H1 (cell line): Measurements from ENCODE around the gene EGR1. TPM values are rescaled to one million over a fixed set of nuclear protein-coding genes. Genes with fewer than 3 reads are reported as not detected.

ENCODE experiments used
- BCL11A ChIP-seq, 2 experiments: IDR thresholded peaks; one replicate each; pipeline ENCODE4 v1.6.1; 2011; ENCODE audit warnings: low read depth in 2 of 2, low read length in 2 of 2, mild to moderate bottlenecking in 2 of 2
- CEBPB ChIP-seq: IDR thresholded peaks from 2 replicates; pipeline ENCODE4 v1.6.1; 2012; ENCODE audit warnings: low read depth, low read length
- CREB1 ChIP-seq: IDR thresholded peaks from 2 replicates; pipeline ENCODE4 v1.6.1; 2012; ENCODE audit warnings: inconsistent platforms
- CTBP2 ChIP-seq: IDR thresholded peaks from 2 replicates; pipeline ENCODE4 v1.7.0; 2011; ENCODE audit warnings: borderline replicate concordance, mild to moderate bottlenecking, moderate library complexity, mixed read lengths, low read length; ENCODE audit not compliant: insufficient read depth, insufficient read length
- CTCF ChIP-seq, 3 experiments: IDR thresholded peaks; 1 replicate in 2 of 3; 2 replicates in 1 of 3; pipeline versions ENCODE4 v1.5.1 to v1.6.1; 2011; ENCODE audit warnings: low read length in 3 of 3, mild to moderate bottlenecking in 3 of 3, inconsistent platforms in 2 of 3, low read depth in 1 of 3, moderate library complexity in 1 of 3; ENCODE audit not compliant: insufficient read depth in 1 of 3; ENCODE audit errors: control extremely low read depth in 1 of 3
- E2F6 ChIP-seq: IDR thresholded peaks from 2 replicates; pipeline ENCODE4 v1.6.1; 2012; ENCODE audit warnings: inconsistent platforms
- EGR1 ChIP-seq: IDR thresholded peaks from 2 replicates; pipeline ENCODE4 v1.6.1; 2011; ENCODE audit warnings: low read depth, low read length, borderline replicate concordance
- FOSL1 ChIP-seq: IDR thresholded peaks from 2 replicates; pipeline ENCODE4 v1.6.1; 2011; ENCODE audit warnings: mild to moderate bottlenecking, low read depth, low read length, moderate library complexity; ENCODE audit not compliant: insufficient read depth
- GABPA ChIP-seq: IDR thresholded peaks from 2 replicates; pipeline ENCODE4 v1.6.1; 2011; ENCODE audit warnings: mild to moderate bottlenecking, low read length, moderate library complexity, borderline replicate concordance; ENCODE audit not compliant: insufficient read depth
- JUN ChIP-seq: IDR thresholded peaks from 2 replicates; pipeline ENCODE4 v1.6.1; 2011; ENCODE audit warnings: low read depth, mild to moderate bottlenecking, improper control_type of control experiment, low read length
- KDM4A ChIP-seq: IDR thresholded peaks from one replicate; pipeline ENCODE4 v1.7.1; 2012; ENCODE audit warnings: low read depth, mild to moderate bottlenecking, moderate library complexity, low read length, inconsistent platforms; ENCODE audit not compliant: severe bottlenecking
- POLR2AphosphoS5 ChIP-seq: IDR thresholded peaks from 2 replicates; pipeline ENCODE4 v1.6.1; 2011; ENCODE audit warnings: low read depth, low read length
- RAD21 ChIP-seq, 2 experiments: IDR thresholded peaks in 1 of 2; conservative IDR thresholded peaks in 1 of 2; 2 replicates each; pipeline ENCODE4 v1.6.1; 2011; ENCODE audit warnings: low read depth in 2 of 2, low read length in 2 of 2, improper control_type of control experiment in 1 of 2, inconsistent platforms in 1 of 2, mild to moderate bottlenecking in 1 of 2, moderate library complexity in 1 of 2
- RBBP5 ChIP-seq: IDR thresholded peaks from 2 replicates; pipeline ENCODE4 v1.7.1; 2012; ENCODE audit warnings: low read depth, mild to moderate bottlenecking, inconsistent platforms, low read length, moderate library complexity, borderline replicate concordance
- RFX5 ChIP-seq: IDR thresholded peaks from 2 replicates; pipeline ENCODE4 v1.6.1; 2011; ENCODE audit warnings: low read depth, low read length, improper control_type of control experiment, borderline replicate concordance
- SIN3A ChIP-seq, 2 experiments: IDR thresholded peaks in 1 of 2; conservative IDR thresholded peaks in 1 of 2; 2 replicates each; pipeline ENCODE4 v1.6.1; 2011 to 2012; ENCODE audit warnings: low read length in 2 of 2, improper control_type of control experiment in 1 of 2, low read depth in 1 of 2, mild to moderate bottlenecking in 1 of 2
- SIRT6 ChIP-seq: IDR thresholded peaks from one replicate; pipeline ENCODE4 v1.7.1; 2012; ENCODE audit warnings: low read length, inconsistent platforms
- SP1 ChIP-seq: IDR thresholded peaks from 2 replicates; pipeline ENCODE4 v1.6.1; 2011; ENCODE audit warnings: low read depth, low read length
- SP4 ChIP-seq: IDR thresholded peaks from 2 replicates; pipeline ENCODE4 v1.6.1; 2012; ENCODE audit warnings: low read length, inconsistent platforms
- SUZ12 ChIP-seq: fragments of 200-600 bp; sonication (generic); IDR thresholded peaks from 2 replicates; pipeline ENCODE4 v1.6.1; 2012; ENCODE audit warnings: mild to moderate bottlenecking, inconsistent platforms, low read length, moderate library complexity, mixed read lengths
- TCF12 ChIP-seq: IDR thresholded peaks from 2 replicates; pipeline ENCODE4 v1.6.1; 2011; ENCODE audit warnings: low read depth, mild to moderate bottlenecking, low read length
- TEAD4 ChIP-seq: IDR thresholded peaks from 2 replicates; pipeline ENCODE4 v1.6.1; 2012; ENCODE audit warnings: low read depth, low read length, inconsistent platforms, mixed read lengths
- polyA plus RNA-seq, 7 experiments: library from polyadenylated mRNA; depleted of rRNA in 3 of 7; stranded (reverse) in 5 of 7; unstranded in 2 of 7; fragments of >200 nt in 5 of 7; fragments of 200-250 nt in 2 of 7; gene quantifications; 1 replicate in 5 of 7; 2 replicates in 1 of 7; 4 replicates in 1 of 7; pipeline versions ENCODE4 v1.2.1 to v1.2.3, GENCODE V29; 2011 to 2013; ENCODE audit warnings: missing spikeins in 2 of 7, mixed read lengths in 2 of 7
- total RNA-seq: library from RNA; stranded (reverse); fragmentation: NEBNext Ultra II Directional; extraction: Animal tissue kit (Norgen Biotek cat#: 25700); gene quantifications from 2 replicates; pipeline ENCODE4 v1.2.1, GENCODE V29; 2021

Gene EGR1
- total and polyA plus RNA-seq, 2 of the 8 experiments (the other 6 are each of a cell fraction or from before 2014, with no cell fraction given): 16.2 to 35.5 TPM

DNA sequence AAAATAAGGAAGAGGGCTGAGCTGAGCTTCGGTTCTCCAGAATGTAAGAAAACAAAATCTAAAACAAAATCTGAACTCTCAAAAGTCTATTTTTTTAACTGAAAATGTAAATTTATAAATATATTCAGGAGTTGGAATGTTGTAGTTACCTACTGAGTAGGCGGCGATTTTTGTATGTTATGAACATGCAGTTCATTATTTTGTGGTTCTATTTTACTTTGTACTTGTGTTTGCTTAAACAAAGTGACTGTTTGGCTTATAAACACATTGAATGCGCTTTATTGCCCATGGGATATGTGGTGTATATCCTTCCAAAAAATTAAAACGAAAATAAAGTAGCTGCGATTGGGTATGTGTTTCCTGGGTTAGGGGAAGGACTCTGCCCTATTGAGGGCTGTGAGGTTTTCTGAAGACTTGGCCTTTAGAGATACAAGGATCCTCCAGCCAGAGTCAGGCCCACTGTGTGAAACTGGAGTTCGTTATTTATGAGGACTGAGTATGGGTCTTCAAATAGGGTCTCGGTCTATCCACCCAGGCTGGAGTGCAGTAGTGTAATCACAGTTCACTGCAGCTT, 3.8 kb downstream of the EGR1 start (continued):
- no peak for TF ChIP-seq KDM4A
- TF ChIP-seq RAD21 (IDR thresholded peaks at IDR 0.05 in 1 of 2, conservative IDR thresholded peaks at IDR 0.05 in 1 of 2; ENCODE audit: low read depth in 2 of 2, low read length in 2 of 2): no peak
- TF ChIP-seq JUN: no peak
- TF ChIP-seq POLR2AphosphoS5: 0 out of 2 replicates have a peak, but pooled peaks have one; percentile 95
- peak; percentile 98 for TF ChIP-seq SIRT6
- TF ChIP-seq CEBPB: no peak
- peak; percentile 10; the same call in 1 of the 2 replicates for TF ChIP-seq SP4
- no peak for TF ChIP-seq EGR1
- TF ChIP-seq CTBP2: no peak
- no peak for TF ChIP-seq TEAD4
- TF ChIP-seq SIN3A (conservative IDR thresholded peaks at IDR 0.05 in 1 of 2, IDR thresholded peaks at IDR 0.05 in 1 of 2; ENCODE audit: low read depth in 1 of 2, low read length in 2 of 2): no peak
- TF ChIP-seq E2F6: no peak
- no peak for TF ChIP-seq RBBP5
- TF ChIP-seq CREB1: no peak
- TF ChIP-seq GABPA: no peak
- no peak for TF ChIP-seq SP1
- no peak for TF ChIP-seq RFX5
- TF ChIP-seq CTCF (IDR thresholded peaks at IDR 0.05; ENCODE audit: control extremely low read depth in 1 of 3, insufficient read depth in 1 of 3, low read depth in 1 of 3, low read length in 3 of 3): no peak
- 0 out of 2 replicates have a peak, but pooled peaks have one; percentile 26 for TF ChIP-seq TCF12
- TF ChIP-seq BCL11A (IDR thresholded peaks at IDR 0.05; ENCODE audit: low read depth in 2 of 2, low read length in 2 of 2): peak; percentile 20 to 69
- TF ChIP-seq FOSL1: peak; percentile 62; the same call in 1 of the 2 replicates
- no peak for TF ChIP-seq SUZ12
